NK-92 (cell line): ENCODE results near the gene TTC38.
A peak's percentile ranks its signal among the peaks of the same experiment; 100 is the strongest.
"Not testable (repeated sequence)": the region's sequence is repeated elsewhere in the genome, so short reads cannot be mapped to it uniquely, and the experiment has no call there.

Source experiments
- DNase-seq: peaks from one replicate; lab custom pipeline; 2025; ENCODE audit not compliant: unreplicated experiment; lab: John Stamatoyannopoulos, UW

TTC38 gene

DNA sequence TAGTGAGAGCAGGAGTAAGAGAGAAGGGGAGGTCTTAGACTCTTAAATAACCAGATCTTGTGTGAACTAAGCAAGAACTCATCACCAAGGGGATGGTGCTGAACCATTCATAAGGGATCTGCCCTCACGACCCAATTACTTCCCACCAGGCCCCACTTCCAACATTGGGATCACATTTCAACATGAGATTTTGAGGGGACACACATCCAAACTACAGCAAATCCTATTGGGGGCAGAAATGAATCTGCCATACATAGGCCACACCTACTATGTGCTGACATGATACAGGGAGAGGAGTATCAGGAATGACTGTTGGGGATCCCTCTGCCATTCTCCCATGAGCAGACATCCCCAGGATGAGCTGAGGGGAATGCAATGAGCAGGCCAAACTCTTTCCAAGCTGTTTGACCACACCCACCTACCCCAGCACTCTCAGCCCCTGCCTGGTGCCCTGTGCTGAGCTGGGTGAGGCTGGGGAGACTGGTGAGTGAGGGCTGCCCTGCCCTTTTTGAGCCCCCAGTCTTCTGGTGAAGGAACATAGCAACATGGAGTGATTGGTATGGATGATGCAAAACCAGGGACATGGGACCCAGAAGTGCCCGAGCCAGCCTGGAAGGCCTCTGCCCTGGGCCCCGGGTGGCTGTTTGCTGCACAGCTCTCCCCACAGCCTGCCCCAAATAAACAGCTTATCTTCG is 27.6 kb downstream of the TTC38 start:
- DNase-seq, result no peak

GRCh38 chr22:46296257-46297150 is 28.7 kb downstream of the TTC38 start, which contains the start of gene GTSE1:
TSS of gene GTSE1 (plus strand) at chr22:46296870. CDS start at chr22:46297401, 531 bp downstream.
- peak; percentile 77 for DNase-seq

DNA sequence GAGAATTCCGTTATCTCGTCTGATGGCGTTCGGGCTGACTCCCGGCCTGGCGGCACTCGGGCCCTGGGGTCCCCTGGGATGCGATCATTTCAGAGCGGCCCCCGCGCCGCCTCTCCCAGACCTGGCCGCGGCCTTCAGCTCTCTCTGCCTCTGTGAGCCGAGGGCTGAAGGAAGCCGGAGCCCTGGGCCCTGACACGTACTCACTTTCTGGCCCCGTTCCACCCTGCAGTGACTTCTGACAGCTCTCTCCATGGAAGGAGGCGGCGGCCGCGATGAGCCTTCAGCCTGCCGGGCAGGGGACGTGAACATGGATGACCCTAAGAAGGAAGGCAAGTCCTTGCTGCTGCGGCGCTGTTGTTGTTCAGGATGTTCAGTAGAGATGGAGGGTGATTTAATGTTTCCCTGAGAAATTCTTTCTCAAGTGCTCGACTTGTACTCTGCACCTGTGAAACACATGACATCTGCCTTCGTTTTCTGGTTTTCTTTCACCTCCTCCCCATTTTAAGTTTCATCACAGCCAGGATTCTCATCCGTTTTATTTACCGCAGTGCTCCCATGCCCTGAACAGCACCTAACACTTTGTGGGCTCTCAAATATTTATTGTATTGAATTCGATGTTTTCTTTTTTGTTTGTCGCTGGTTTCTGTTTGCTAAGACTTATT is 29.5 kb downstream of the TTC38 start:
- no peak for DNase-seq

DNA sequence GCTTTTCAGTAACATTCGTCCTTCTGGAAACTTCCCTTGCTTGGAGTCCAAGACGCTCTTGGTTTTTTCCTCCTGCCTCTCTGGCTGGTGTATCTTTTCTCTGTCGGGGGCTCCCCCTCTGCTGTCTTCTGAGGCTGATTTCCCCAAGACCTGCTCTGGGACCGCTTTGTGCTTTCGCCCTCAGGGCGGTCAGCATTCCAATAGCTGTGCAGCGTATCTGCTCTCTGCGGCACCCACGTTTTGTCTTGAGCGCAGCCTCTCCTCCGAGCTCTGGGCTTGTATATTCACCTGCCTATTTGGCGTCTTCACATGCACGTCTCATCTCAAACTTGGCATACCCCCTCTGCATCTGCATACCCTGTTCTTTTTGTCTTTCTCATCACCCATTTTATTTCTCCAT is 31.3 kb downstream of the TTC38 start:
- no peak for DNase-seq

GRCh38 chr22:46300491-46300890 is 32.7 kb downstream of the TTC38 start:
- DNase-seq, result no peak

DNA sequence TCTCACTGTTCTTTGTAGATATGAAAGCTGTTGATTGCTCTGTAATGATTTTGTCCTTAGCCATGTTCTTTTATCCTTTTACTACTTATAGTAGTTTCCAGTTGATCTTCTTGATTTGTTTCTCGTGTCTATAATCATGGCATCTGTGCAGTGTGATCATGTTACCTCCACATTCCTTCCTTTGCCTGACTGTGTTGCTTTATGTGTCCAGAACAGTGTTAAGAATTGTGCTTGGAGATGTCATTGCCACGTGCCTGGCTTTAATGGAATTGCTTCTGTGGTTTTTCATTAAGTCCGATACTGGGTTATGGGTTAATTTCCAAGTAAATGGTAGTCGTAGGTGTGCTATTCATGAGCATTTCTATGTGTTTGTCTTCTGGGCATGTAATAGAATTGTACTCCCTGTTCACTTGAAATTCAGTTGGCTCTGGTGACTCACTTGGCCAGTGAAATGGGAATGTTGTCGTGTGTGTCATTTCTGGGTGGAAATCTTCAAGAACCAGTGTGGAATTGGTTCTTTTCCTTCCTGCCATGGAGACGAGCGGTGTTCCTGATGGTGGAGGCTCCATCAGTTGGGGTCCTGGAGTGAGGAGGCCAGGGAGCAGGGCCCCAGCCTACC is 35.6 kb downstream of the TTC38 start:
- DNase-seq, result no peak

DNA sequence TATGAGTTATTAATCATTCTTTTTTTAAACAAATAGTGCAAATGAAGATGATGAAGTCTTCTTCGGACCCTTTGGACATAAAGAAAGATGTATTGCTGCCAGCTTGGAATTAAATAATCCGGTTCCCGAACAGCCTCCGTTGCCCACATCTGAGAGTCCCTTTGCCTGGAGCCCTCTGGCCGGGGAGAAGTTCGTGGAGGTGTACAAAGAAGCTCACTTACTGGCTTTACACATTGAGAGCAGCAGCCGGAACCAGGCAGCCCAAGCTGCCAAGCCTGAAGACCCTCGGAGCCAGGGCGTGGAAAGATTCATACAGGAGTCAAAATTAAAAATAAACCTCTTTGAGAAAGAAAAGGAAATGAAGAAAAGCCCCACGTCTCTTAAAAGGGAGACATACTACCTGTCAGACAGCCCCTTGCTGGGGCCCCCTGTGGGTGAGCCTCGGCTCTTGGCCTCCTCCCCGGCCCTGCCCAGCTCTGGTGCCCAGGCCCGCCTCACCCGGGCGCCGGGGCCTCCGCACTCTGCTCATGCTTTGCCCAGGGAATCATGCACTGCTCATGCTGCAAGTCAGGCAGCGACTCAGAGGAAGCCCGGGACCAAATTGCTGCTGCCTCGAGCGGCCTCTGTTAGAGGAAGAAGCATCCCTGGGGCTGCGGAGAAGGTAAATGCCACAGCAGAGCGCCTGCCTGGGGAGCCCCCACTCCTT is 40.6 kb downstream of the TTC38 start:
- no peak for DNase-seq

- no peak for DNase-seq
Observed at GRCh38 chr22:46309526-46310085, 41.8 kb downstream of the TTC38 start.

- DNase-seq, result no peak
Observed at GRCh38 chr22:46312056-46312455, 44.2 kb downstream of the TTC38 start.

DNA sequence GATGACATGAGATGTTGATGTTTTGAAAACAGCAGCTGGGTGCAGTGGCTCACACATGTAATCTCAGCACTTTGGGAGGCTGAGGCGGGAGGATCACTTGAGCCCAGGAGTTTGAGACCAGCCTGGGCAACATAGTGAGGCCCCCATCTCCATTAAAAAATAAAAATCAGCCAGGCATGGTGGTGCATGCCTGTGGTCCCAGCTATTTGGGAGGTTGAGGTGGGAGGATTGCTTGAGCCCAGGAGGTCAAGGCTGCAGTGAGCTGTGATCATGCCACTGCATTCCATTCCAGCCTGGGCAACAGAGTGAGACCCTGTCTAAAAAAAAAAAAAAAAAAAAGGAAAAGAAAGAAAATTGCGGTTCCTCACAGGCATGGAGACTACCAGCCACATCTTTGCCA is 45.0 kb downstream of the TTC38 start:
- DNase-seq, result not testable (repeated sequence)

GRCh38 chr22:46315976-46316375 is 48.2 kb downstream of the TTC38 start:
- DNase-seq, result no peak

GRCh38 chr22:46317646-46318045 is 49.8 kb downstream of the TTC38 start:
- no peak for DNase-seq

- no peak for DNase-seq
Observed at GRCh38 chr22:46318576-46318975, 50.8 kb downstream of the TTC38 start.

DNA sequence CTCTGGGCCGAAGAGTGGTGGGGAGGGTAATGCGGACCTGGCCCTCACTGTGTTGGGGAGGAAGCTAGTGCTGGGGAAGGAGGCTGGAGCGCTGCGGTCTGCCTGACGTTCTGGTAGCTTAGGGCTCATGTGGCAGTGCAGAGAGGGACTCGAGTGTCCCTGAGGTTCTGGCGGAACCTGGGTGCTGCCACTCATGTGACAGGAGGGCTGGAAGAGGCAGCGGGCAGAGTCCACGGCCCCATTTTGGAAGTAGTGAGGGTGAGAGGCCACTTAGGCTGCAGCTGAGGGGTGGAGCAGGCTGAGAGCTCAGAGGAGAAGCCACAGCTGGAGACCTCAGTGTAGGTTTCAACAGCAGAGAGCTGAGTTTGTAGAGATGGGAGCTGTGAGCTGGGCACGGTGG is 51.5 kb downstream of the TTC38 start:
- DNase-seq, result no peak

DNA sequence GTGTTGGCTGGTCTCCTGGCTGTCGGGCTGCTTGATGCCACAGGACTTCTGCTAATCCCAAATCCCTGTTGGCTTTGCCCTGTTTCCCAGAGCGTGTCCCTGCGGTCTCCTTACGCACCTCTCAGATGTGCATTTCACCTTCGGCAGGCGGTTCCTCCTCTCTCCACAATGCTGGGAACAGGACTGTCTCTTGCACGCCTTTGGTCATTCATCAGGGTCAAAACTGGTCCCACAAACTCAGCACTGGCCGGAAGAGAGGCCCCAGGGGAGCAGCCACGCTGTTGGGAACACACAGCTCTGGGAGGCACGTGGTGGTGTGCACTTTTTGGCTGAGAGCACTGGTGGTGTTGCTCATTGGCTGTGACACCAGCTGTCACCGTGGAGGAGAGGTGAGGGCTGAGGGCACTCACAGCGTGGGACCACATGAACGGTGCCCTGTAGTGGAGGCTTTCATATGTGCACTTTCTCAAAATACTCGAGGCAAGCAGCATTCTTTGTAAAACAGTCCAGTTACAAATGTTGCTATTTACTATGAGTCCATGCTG is 52.4 kb downstream of the TTC38 start:
- no peak for DNase-seq

GRCh38 chr22:46320716-46321386 is 53.0 kb downstream of the TTC38 start:
- no peak for DNase-seq

GRCh38 chr22:46322711-46323110 is 54.9 kb downstream of the TTC38 start:
- DNase-seq, result no peak

DNA sequence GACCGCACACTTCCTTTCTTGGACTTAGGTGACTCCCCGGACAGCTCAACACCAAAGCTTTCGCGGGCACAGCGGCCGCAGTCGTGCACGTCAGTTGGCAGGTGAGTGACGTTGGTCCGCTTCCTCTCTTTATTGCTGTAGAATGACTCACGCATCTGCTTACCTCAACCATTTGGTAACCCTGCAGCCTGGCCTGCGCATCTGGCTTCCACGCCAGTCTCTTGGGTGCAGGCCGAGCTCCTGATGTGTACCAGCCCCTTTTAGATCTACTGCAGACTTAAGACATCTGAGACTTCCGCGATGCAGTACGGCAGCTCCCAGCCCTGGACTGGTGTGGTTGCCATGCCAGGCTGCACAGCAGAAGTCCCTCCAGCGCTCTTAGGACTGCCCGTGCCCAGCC is 55.4 kb downstream of the TTC38 start:
- DNase-seq, result no peak

DNA sequence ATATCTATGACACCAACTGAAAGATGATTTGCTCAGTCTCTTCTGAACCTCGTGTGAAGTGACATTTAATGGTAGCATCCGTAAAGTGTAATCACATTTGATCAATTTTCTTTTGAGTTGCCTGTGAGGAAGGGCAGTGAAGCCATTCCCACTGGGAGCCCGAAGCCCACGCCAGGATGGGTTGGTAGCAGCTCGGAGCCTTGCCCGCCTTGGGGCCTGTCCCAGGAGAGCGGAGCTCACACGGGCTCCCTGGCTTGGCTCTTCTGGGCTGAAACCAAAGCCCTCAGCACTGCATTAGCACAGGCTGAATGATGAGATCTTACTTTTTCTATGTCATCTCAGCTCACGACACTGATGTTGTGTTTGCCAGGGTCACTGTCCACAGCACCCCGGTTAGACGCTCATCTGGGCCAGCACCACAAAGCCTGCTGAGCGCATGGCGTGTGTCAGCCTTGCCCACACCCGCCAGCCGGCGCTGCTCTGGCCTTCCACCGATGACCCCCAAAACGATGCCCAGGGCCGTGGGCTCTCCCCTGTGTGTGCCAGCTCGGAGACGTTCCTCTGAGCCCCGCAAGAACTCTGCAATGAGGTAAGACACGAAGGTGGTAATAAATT is 58.4 kb downstream of the TTC38 start:
- no peak for DNase-seq
